Measurements from ENCODE around the gene AGAP2. TPM values are rescaled to one million over a fixed set of nuclear protein-coding genes. Genes with fewer than 3 reads are reported as not detected.

The AGAP2 gene
- total RNA-seq, 1 experiment from 2014 or later, result 5.3 TPM

- peaks cover 38% of the 10 kb centered on the region for H3K27me3 Mint-ChIP-seq (ENCODE audit: low read depth)
- H3K4me3 Mint-ChIP-seq, result no peak overlapping the region
- no peaks in the 10 kb centered on the region for H3K4me1 Mint-ChIP-seq
- no peak overlapping the region for H3K4me2 ChIP-seq (ENCODE audit: insufficient read depth, insufficient read length, low read length)
- H3K23ac ChIP-seq (ENCODE audit: insufficient read length, low read depth, low read length), result no peak overlapping the region
- H3K18ac ChIP-seq (ENCODE audit: insufficient read length, low read depth, low read length), result no peak overlapping the region
- H4K8ac ChIP-seq (replicated peaks; ENCODE audit: insufficient read length, low read depth, low read length), result no peak overlapping the region
- H3K14ac ChIP-seq (ENCODE audit: insufficient read depth, low read length), result no peak overlapping the region
- H4K20me1 ChIP-seq (ENCODE audit: control insufficient read depth, insufficient read depth, insufficient read length), result no peaks in the 10 kb centered on the region
- DNase-seq, result no peak
- no peak overlapping the region for H2BK120ac ChIP-seq (ENCODE audit: low read depth, low read length, poor library complexity, severe bottlenecking)
- no peak overlapping the region for H3K9ac ChIP-seq (ENCODE audit: extremely low read depth, insufficient read length, low read length)
- H3K27me3 ChIP-seq (ENCODE audit: insufficient read depth, low read length), result no peaks in the 10 kb centered on the region
- no peaks in the 10 kb centered on the region for H3K36me3 Mint-ChIP-seq (ENCODE audit: insufficient read depth in 1 of 3, low read depth in 3 of 3)
- H3K79me2 ChIP-seq (ENCODE audit: insufficient read depth, low read length), result no peaks in the 10 kb centered on the region
- H3K9me3 Mint-ChIP-seq, result peaks cover 5 to 7% of the 10 kb centered on the region in 2 experiments
- H3K56ac ChIP-seq (ENCODE audit: insufficient read length, low read depth, low read length), result no peak overlapping the region
- H3K4me1 ChIP-seq (ENCODE audit: insufficient read depth, low read length), result no peaks in the 10 kb centered on the region
- no peaks in the 10 kb centered on the region for H3K23me2 ChIP-seq (ENCODE audit: insufficient read length, low read depth, low read length, poor library complexity, severe bottlenecking)
- no peaks in the 10 kb centered on the region for H3K79me1 ChIP-seq (ENCODE audit: insufficient read depth, low read depth, low read length, poor library complexity, severe bottlenecking)
- H4K91ac ChIP-seq (ENCODE audit: insufficient read length, low read depth, low read length), result no peak overlapping the region
- WGBS (ENCODE audit: extremely low coverage, insufficient read length, low lambda C conversion rate), result no CpG with 5 or more reads among the region's 2 CpGs
- no peak overlapping the region for H4K5ac ChIP-seq (ENCODE audit: insufficient read length, low read depth, low read length)
- no peak overlapping the region for H2BK15ac ChIP-seq (ENCODE audit: low read depth, low read length)
- no peak overlapping the region for H3K4ac ChIP-seq (ENCODE audit: low read depth, low read length)
- no peaks in the 10 kb centered on the region for H3K9me3 ChIP-seq (ENCODE audit: control insufficient read depth, low read depth, low read length)
- H3K27ac Mint-ChIP-seq, result no peak overlapping the region
- H2BK12ac ChIP-seq (ENCODE audit: insufficient read length, low read depth, low read length), result no peak overlapping the region
- no peak overlapping the region for H3K27ac ChIP-seq (ENCODE audit: insufficient read length, low read depth, low read length)
- no peak overlapping the region for H2BK20ac ChIP-seq (ENCODE audit: low read depth, low read length, poor library complexity, severe bottlenecking)
- no peak for TF ChIP-seq CTCF (conservative IDR thresholded peaks at IDR 0.05)
- no peak overlapping the region for H2AK5ac ChIP-seq (ENCODE audit: insufficient read length, low read length)
- no peak overlapping the region for H2BK5ac ChIP-seq (ENCODE audit: insufficient read length, low read length)
- no peak overlapping the region for H3T11ph ChIP-seq (ENCODE audit: low read length)
- no peak overlapping the region for H2AFZ ChIP-seq (ENCODE audit: low read length)
Observed at GRCh38 chr12:57688931-57689330, 49.6 kb downstream of the AGAP2 start.

Data from H9 (cell line).